ENCODE measurements around the gene SLC66A2.

SLC66A2 gene

DNA sequence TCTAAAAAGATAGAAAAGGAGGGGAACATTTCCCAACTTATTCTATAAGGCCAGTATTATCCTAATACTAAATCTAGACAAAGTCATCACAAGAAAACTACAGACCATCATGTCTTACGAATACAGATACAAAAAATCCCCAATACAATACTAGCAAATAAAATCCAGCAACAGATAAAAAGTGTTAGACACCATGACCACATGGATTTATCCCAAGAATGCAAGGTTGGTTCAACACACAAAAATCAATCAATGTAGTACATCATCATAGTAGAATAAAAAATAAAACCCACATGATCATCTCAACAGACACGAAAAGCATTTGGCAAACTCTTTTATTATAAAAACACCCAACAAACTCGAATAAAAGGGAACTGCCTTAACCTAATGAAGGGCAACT lies 18.5 kb downstream of the SLC66A2 start:
- Histone ChIP-seq H3K4me2 (ENCODE audit: low read length) (no peak overlapping the region), H3K9ac (ENCODE audit: low read length) (no peak overlapping the region), H3K27me3 (ENCODE audit: insufficient read depth, low read length) (no peaks in the 10 kb centered on the region), H3K79me2 (ENCODE audit: insufficient read depth, low read length) (no peaks in the 10 kb centered on the region), H3K27ac (ENCODE audit: low read depth, low read length, poor library complexity, severe bottlenecking) (no peak overlapping the region), H3K36me3 (ENCODE audit: insufficient read depth, low read length) (peaks cover 64% of the 10 kb centered on the region), H4K20me1 (ENCODE audit: insufficient read depth, low read length) (no peaks in the 10 kb centered on the region), H3K9me3 (ENCODE audit: low read length) (peaks cover 21% of the 10 kb centered on the region), H2AFZ (ENCODE audit: low read length) (no peak overlapping the region), H3K4me1 (ENCODE audit: insufficient read depth, low read length, severe bottlenecking) (peaks cover 4% of the 10 kb centered on the region), H3K4me3 (ENCODE audit: low read depth, low read length, poor library complexity, severe bottlenecking) (no peak overlapping the region), H3F3A (ENCODE audit: insufficient read depth, low read length) (no peaks in the 10 kb centered on the region), H3K9me2 (ENCODE audit: low read depth, low read length) (no peaks in the 10 kb centered on the region)
- TF ChIP-seq EZH2 (IDR thresholded peaks at IDR 0.05; ENCODE audit: borderline replicate concordance, low read length) (no peak), CTCF (IDR thresholded peaks at IDR 0.05; ENCODE audit: low read length) (no peak)

DNA sequence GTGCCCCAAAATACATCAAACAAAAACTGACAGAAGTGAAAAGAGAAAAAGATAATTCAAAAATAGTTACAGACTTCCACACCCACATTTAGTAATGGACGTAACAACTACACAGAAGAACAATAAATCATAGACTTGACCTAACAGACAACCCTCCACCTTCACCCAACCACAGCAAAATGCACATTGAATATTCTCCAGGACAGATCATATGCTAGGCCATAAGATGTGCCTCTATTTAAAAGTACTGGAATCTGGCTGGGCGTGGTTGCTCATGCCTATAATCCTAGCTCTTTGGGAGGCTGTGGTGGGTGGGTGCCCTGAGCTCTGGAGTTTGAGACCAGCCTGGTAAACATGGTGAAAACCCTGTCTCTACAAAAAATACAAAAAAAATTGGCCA lies 20.0 kb downstream of the SLC66A2 start:
- Histone ChIP-seq H3K27ac (ENCODE audit: low read depth, low read length, poor library complexity, severe bottlenecking) (no peak overlapping the region), H3K36me3 (ENCODE audit: insufficient read depth, low read length) (peaks cover 51% of the 10 kb centered on the region)

DNA sequence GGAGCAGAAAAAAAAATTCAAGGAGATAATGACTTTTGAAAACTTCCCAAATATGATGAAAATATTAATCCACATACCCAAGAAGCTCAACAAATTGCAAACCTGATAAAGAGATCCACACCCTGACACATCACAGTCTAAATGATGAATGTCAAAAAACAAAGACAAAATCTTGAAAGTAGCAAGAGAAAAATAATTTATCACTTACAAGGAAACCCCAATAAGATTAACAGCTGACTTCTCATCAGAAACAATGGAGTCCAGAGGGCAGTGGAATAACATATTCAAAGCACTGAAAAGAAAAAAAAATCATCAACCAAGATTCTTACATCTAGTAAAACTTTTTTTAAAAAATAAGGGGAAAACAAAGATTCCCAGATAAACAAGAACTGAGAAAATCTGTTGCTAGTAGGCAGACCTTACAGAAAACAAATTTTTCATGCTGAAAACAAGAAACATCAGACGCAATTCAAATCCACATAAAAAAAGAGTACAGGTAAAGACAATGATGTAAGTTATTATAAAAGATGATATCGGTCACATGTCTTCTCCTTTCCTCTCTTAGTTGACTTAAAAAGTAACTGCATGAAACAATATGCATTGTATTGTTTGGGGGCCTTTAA lies 21.3 kb downstream of the SLC66A2 start:
- no peak overlapping the region for H3K9ac ChIP-seq (ENCODE audit: low read length)
- H3F3A ChIP-seq (ENCODE audit: insufficient read depth, low read length) = no peaks in the 10 kb centered on the region
- no peaks in the 10 kb centered on the region for H3K9me2 ChIP-seq (ENCODE audit: low read depth, low read length)
- no peaks in the 10 kb centered on the region for H3K27me3 ChIP-seq (ENCODE audit: insufficient read depth, low read length)
- H3K4me2 ChIP-seq (ENCODE audit: low read length) = no peak overlapping the region
- no peaks in the 10 kb centered on the region for H4K20me1 ChIP-seq (ENCODE audit: insufficient read depth, low read length)
- no peaks in the 10 kb centered on the region for H3K79me2 ChIP-seq (ENCODE audit: insufficient read depth, low read length)
- no peak for TF ChIP-seq EZH2 (IDR thresholded peaks at IDR 0.05; ENCODE audit: borderline replicate concordance, low read length)
- no peak for TF ChIP-seq CTCF (IDR thresholded peaks at IDR 0.05; ENCODE audit: low read length)
- peaks cover 21% of the 10 kb centered on the region for H3K9me3 ChIP-seq (ENCODE audit: low read length)
- no peak overlapping the region for H3K4me3 ChIP-seq (ENCODE audit: low read depth, low read length, poor library complexity, severe bottlenecking)
- no peak overlapping the region for H2AFZ ChIP-seq (ENCODE audit: low read length)
- H3K4me1 ChIP-seq (ENCODE audit: insufficient read depth, low read length, severe bottlenecking) = peaks cover 4% of the 10 kb centered on the region
- H3K36me3 ChIP-seq (ENCODE audit: insufficient read depth, low read length) = peaks cover 38% of the 10 kb centered on the region
- H3K27ac ChIP-seq (ENCODE audit: low read depth, low read length, poor library complexity, severe bottlenecking) = no peak overlapping the region

More for the DNA sequence above, 20.0 kb downstream of the SLC66A2 start:
- Histone ChIP-seq H3K4me2 (ENCODE audit: low read length) (no peak overlapping the region), H4K20me1 (ENCODE audit: insufficient read depth, low read length) (no peaks in the 10 kb centered on the region), H3K4me3 (ENCODE audit: low read depth, low read length, poor library complexity, severe bottlenecking) (no peak overlapping the region), H3K27me3 (ENCODE audit: insufficient read depth, low read length) (no peaks in the 10 kb centered on the region), H3K4me1 (ENCODE audit: insufficient read depth, low read length, severe bottlenecking) (peaks cover 4% of the 10 kb centered on the region), H3K79me2 (ENCODE audit: insufficient read depth, low read length) (no peaks in the 10 kb centered on the region), H2AFZ (ENCODE audit: low read length) (no peak overlapping the region), H3F3A (ENCODE audit: insufficient read depth, low read length) (no peaks in the 10 kb centered on the region), H3K9ac (ENCODE audit: low read length) (no peak overlapping the region), H3K9me2 (ENCODE audit: low read depth, low read length) (no peaks in the 10 kb centered on the region), H3K9me3 (ENCODE audit: low read length) (peaks cover 21% of the 10 kb centered on the region)
- TF ChIP-seq EZH2 (IDR thresholded peaks at IDR 0.05; ENCODE audit: borderline replicate concordance, low read length) = no peak
- TF ChIP-seq CTCF (IDR thresholded peaks at IDR 0.05; ENCODE audit: low read length) = no peak
